AG08396 (cell line): ENCODE data around the gene FUOM.

Source experiments
- DNase-seq: peaks from one replicate; pipeline ENCODE4 v3.0.0; 2012; ENCODE audit warnings: low spot score, mixed read lengths

The FUOM gene

GRCh38 chr10:133350283-133350949 lies 7.4 kb downstream of the FUOM start:
- DNase-seq: no peak

- no peak for DNase-seq
Observed at GRCh38 chr10:133349577-133350011, 8.2 kb downstream of the FUOM start.

- DNase-seq: no peak
Observed at GRCh38 chr10:133349160-133349568, 8.7 kb downstream of the FUOM start.

- DNase-seq: no peak
Observed at GRCh38 chr10:133347710-133348517, 9.9 kb downstream of the FUOM start.

GRCh38 chr10:133346413-133346812 lies 11.4 kb downstream of the FUOM start:
- DNase-seq: no peak

- DNase-seq: no peak
Observed at GRCh38 chr10:133344236-133344635, 13.6 kb downstream of the FUOM start.

GRCh38 chr10:133343558-133343957 lies 14.3 kb downstream of the FUOM start:
- no peak for DNase-seq

GRCh38 chr10:133342942-133343341 lies 14.9 kb downstream of the FUOM start:
- DNase-seq: no peak

GRCh38 chr10:133341983-133342382 lies 15.8 kb downstream of the FUOM start:
- DNase-seq: no peak

- DNase-seq: no peak
Observed at GRCh38 chr10:133339708-133340380, 18.0 kb downstream of the FUOM start.

- DNase-seq: no peak
Observed at GRCh38 chr10:133338080-133339071, 19.4 kb downstream of the FUOM start.

GRCh38 chr10:133337370-133337725 lies 20.5 kb downstream of the FUOM start:
- DNase-seq: no peak

GRCh38 chr10:133336577-133337369 lies 21.0 kb downstream of the FUOM start, which contains the start of gene CALY:
Gene CALY, minus strand, starts transcription at chr10:133336896. Its CDS starts 7,907 bp downstream, at chr10:133328989.
- no peak for DNase-seq

GRCh38 chr10:133336118-133336576 lies 21.7 kb downstream of the FUOM start:
- no peak for DNase-seq

- peak; percentile 89 for DNase-seq
Observed at GRCh38 chr10:133335246-133336117, 22.3 kb downstream of the FUOM start.

GRCh38 chr10:133334503-133335245 lies 23.1 kb downstream of the FUOM start:
- DNase-seq: peak; percentile 71

- no peak for DNase-seq
Observed at GRCh38 chr10:133332936-133333699, 24.7 kb downstream of the FUOM start.
